Neutrophil (primary cell): ENCODE data around the gene IFIT1B.
"Not testable (repeated sequence)": the region's sequence is repeated elsewhere in the genome, so short reads cannot be mapped to it uniquely, and the experiment has no call there.

Experiments
- H3K27ac ChIP-seq: fragments of 200-600 bp; sonication (generic); 2 replicates; pipeline ENCODE4 v1.5.1; 2016; ENCODE audit warnings: mild to moderate bottlenecking, moderate library complexity
- H3K27me3 ChIP-seq: fragments of 200-600 bp; sonication (generic); 2 replicates; pipeline ENCODE4 v1.6.0; 2016; ENCODE audit warnings: mild to moderate bottlenecking
- H3K36me3 ChIP-seq: fragments of 200-600 bp; sonication (generic); 2 replicates; pipeline ENCODE4 v1.5.1; 2017
- H3K4me1 ChIP-seq, 2 experiments: fragments of 200-600 bp in 1 of 2; sonication (generic) in 1 of 2; 1 replicate in 1 of 2; 2 replicates in 1 of 2; pipeline versions ENCODE4 v1.5.1 to v1.6.1; 2013 to 2016; ENCODE audit warnings: low read depth in 1 of 2, low read length in 1 of 2, mild to moderate bottlenecking in 1 of 2, moderate library complexity in 1 of 2; ENCODE audit not compliant: control insufficient read depth in 1 of 2, insufficient read depth in 1 of 2
- H3K4me3 ChIP-seq, 2 experiments: fragments of 200-600 bp in 1 of 2; sonication (generic) in 1 of 2; 1 replicate in 1 of 2; 2 replicates in 1 of 2; pipeline ENCODE4 v1.5.1; 2013 to 2016; ENCODE audit warnings: low read depth in 1 of 2, low read length in 1 of 2, mild to moderate bottlenecking in 1 of 2, moderate library complexity in 1 of 2
- H3K9me3 ChIP-seq: fragments of 200-600 bp; sonication (generic); 2 replicates; pipeline ENCODE4 v1.5.1; 2016
- CTCF ChIP-seq: fragments of 200-600 bp; sonication (generic); IDR thresholded peaks from 2 replicates; pipeline ENCODE4 v1.5.1; 2016; ENCODE audit warnings: antibody characterized with exemption

Gene IFIT1B

GRCh38 chr10:89347701-89348457, 30.0 kb upstream of the IFIT1B start:
- no peaks in the 10 kb centered on the region for H3K9me3 ChIP-seq
- no peak overlapping the region for H3K27ac ChIP-seq
- TF ChIP-seq CTCF, result no peak
- H3K36me3 ChIP-seq, result no peaks in the 10 kb centered on the region
- peaks cover 8% of the 10 kb centered on the region in 2 experiments for H3K4me1 ChIP-seq
- peaks cover 27% of the 10 kb centered on the region for H3K27me3 ChIP-seq
- H3K4me3 ChIP-seq, result no peak overlapping the region

DNA sequence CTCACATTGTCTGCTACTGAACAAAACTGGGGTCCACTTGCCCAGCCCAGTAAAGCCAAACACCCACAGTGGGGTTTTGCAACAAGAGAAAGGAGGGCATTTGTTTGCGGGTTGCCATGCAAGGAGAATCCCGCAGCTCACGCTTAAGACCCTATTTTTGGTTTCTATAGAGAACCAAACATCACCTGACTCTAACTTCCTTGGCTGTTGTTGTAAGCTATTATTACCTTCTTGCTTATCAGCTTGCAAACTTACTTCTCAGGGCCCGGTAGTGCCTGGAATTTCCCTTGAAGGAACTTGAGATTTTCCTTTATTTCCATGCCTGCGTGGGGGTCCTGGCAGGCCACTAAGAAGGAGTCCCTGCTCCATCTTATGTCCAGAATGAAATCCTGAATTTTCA, 29.4 kb upstream of the IFIT1B start:
- Histone ChIP-seq H3K36me3 (no peaks in the 10 kb centered on the region), H3K27ac (no peak overlapping the region), H3K4me3 (no peak overlapping the region), H3K9me3 (no peaks in the 10 kb centered on the region), H3K4me1 (peaks cover 8% of the 10 kb centered on the region in 2 experiments), H3K27me3 (peaks cover 27% of the 10 kb centered on the region)
- no peak for TF ChIP-seq CTCF

GRCh38 chr10:89348975-89349374, 28.9 kb upstream of the IFIT1B start:
- H3K27ac ChIP-seq, result no peak overlapping the region
- H3K36me3 ChIP-seq, result no peaks in the 10 kb centered on the region
- no peak for TF ChIP-seq CTCF
- H3K4me1 ChIP-seq, result peaks cover 8% of the 10 kb centered on the region in 2 experiments
- no peak overlapping the region for H3K4me3 ChIP-seq
- H3K27me3 ChIP-seq, result peaks cover 27% of the 10 kb centered on the region
- no peaks in the 10 kb centered on the region for H3K9me3 ChIP-seq

DNA sequence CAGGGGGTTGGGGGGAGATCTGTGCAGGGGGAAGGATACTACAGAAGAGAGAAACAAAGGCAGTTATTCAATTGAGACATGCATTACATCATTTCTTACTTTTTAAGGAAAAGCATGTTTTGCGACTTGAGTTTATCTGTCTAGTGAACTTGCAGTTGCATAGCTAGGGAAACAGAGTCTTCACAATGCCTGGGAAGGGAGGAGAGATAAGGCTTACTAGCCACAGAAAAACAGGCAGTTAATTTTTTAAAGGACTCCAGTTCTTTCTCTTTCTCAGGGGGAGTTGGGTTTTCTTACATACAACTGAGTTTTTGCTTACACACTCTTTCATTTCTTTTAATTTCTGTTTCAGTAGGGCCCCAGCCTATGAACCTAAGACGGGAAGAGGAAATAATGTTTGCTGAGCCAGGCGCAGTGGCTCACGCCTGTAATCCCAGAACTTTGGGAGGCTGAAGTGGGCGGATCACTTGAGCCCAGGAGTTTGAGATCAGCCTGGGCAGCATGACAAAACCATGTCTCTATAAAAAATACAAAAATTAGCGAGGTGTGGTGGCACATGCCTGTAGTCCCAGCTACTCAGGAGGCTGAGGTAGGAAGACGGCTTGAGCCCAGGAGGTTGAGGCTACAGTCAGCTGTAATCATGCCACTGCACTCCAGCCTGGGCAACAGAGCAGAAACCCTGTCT, 27.1 kb upstream of the IFIT1B start:
- H3K4me1 ChIP-seq, H3K36me3 ChIP-seq, H3K4me3 ChIP-seq, H3K27ac ChIP-seq, H3K9me3 ChIP-seq: not testable (repeated sequence)
- H3K27me3 ChIP-seq, result peaks cover 27% of the 10 kb centered on the region

GRCh38 chr10:89351412-89351779, 26.5 kb upstream of the IFIT1B start:
- Histone ChIP-seq H3K4me3 (no peak overlapping the region), H3K9me3 (no peaks in the 10 kb centered on the region), H3K27me3 (peaks cover 27% of the 10 kb centered on the region), H3K36me3 (no peaks in the 10 kb centered on the region), H3K4me1 (peaks cover 5 to 7% of the 10 kb centered on the region in 2 experiments), H3K27ac (no peak overlapping the region)
- TF ChIP-seq CTCF, result no peak
